A673 (cell line): ENCODE results near the gene HOXD8. TPM values are rescaled to one million over a fixed set of nuclear protein-coding genes. Genes with fewer than 3 reads are reported as not detected.

Source experiments
- BruUV-seq: library from RNA; stranded (reverse); fragments of 400-500 nt; replicated peaks from 2 replicates; lab custom pipeline; 2021; lab: Mats Ljungman, UMichigan
- CTCF ChIA-PET: fragments of 300-600 bp; sonication (Branson Sonifier 250); formaldehyde crosslinking; loops from one replicate; lab custom pipeline; 2022; ENCODE audit warnings: antibody characterized with exemption; lab: Charles Lee
- POLR2A ChIA-PET: fragments of 300-600 bp; sonication (Branson Sonifier 250); formaldehyde crosslinking; loops from one replicate; lab custom pipeline; 2022; ENCODE audit warnings: antibody characterized with exemption; ENCODE audit not compliant: low non-redundant PET; lab: Charles Lee
- DNase-seq: peaks from one replicate; pipeline ENCODE4 v3.0.0-alpha.2; 2015; ENCODE audit warnings: low spot score
- H3K27ac ChIP-seq: fragments of 200-600 bp; sonication (generic); 2 replicates; pipeline ENCODE4 v1.5.1; 2016; ENCODE audit warnings: mixed run types, low read depth, mild to moderate bottlenecking, mixed read lengths, antibody characterized with exemption, low read length; ENCODE audit not compliant: poor library complexity, severe bottlenecking
- H3K27me3 ChIP-seq: fragments of 200-600 bp; sonication (generic); replicated peaks from 2 replicates; pipeline ENCODE4 v1.6.1; 2017; ENCODE audit warnings: mixed run types, low read depth, mild to moderate bottlenecking, mixed read lengths, antibody characterized with exemption, low read length; ENCODE audit not compliant: insufficient read depth, poor library complexity
- H3K36me3 ChIP-seq: fragments of 200-600 bp; sonication (generic); 2 replicates; pipeline ENCODE4 v1.6.1; 2016; ENCODE audit warnings: mixed run types, mild to moderate bottlenecking, mixed read lengths, antibody characterized with exemption, low read length; ENCODE audit not compliant: insufficient read depth, poor library complexity, severe bottlenecking
- H3K4me1 ChIP-seq: fragments of 200-600 bp; sonication (generic); 2 replicates; pipeline ENCODE4 v1.6.1; 2017; ENCODE audit warnings: mixed run types, mild to moderate bottlenecking, mixed read lengths, antibody characterized with exemption, low read length; ENCODE audit not compliant: insufficient read depth, poor library complexity, severe bottlenecking
- H3K4me3 ChIP-seq: fragments of 200-600 bp; sonication (generic); 2 replicates; pipeline ENCODE4 v1.5.1; 2016; ENCODE audit warnings: low read depth, mixed run types, mild to moderate bottlenecking, mixed read lengths, low read length; ENCODE audit not compliant: poor library complexity, severe bottlenecking
- H3K9me3 ChIP-seq: fragments of 200-600 bp; sonication (generic); 2 replicates; pipeline ENCODE4 v1.6.1; 2016; ENCODE audit warnings: mixed run types, low read depth, mild to moderate bottlenecking, mixed read lengths, antibody characterized with exemption, low read length; ENCODE audit not compliant: poor library complexity, severe bottlenecking
- EZH2 ChIP-seq: fragments of 200-600 bp; sonication (generic); IDR thresholded peaks from 2 replicates; pipeline ENCODE4 v1.6.1; 2017; ENCODE audit warnings: borderline replicate concordance, low read depth, mild to moderate bottlenecking, mixed read lengths, antibody characterized with exemption, low read length; ENCODE audit not compliant: poor library complexity, severe bottlenecking
- intact Hi-C: fragments of 100-400 bp; cut with micrococcal nuclease; formaldehyde crosslinking; loops from one replicate; pipeline ENCODE4 v1.10.0; 2022; ENCODE audit not compliant: unreplicated experiment
- total RNA-seq: library from RNA; stranded (reverse); gene quantifications from 2 replicates; pipeline ENCODE4 v1.2.3, GENCODE V29; 2021
- TF ChIP-seq, protein P1 (sequence below): fragments of 300-800, 200-600 bp; sonication (generic); conservative IDR thresholded peaks from 2 replicates; pipeline ENCODE4 v1.5.1; 2017; ENCODE audit warnings: low read depth, mild to moderate bottlenecking, antibody characterized with exemption, low read length, moderate library complexity, mixed read lengths

HOXD8 gene
- total RNA-seq, 1 experiment from 2014 or later: 56.8 TPM

DNA sequence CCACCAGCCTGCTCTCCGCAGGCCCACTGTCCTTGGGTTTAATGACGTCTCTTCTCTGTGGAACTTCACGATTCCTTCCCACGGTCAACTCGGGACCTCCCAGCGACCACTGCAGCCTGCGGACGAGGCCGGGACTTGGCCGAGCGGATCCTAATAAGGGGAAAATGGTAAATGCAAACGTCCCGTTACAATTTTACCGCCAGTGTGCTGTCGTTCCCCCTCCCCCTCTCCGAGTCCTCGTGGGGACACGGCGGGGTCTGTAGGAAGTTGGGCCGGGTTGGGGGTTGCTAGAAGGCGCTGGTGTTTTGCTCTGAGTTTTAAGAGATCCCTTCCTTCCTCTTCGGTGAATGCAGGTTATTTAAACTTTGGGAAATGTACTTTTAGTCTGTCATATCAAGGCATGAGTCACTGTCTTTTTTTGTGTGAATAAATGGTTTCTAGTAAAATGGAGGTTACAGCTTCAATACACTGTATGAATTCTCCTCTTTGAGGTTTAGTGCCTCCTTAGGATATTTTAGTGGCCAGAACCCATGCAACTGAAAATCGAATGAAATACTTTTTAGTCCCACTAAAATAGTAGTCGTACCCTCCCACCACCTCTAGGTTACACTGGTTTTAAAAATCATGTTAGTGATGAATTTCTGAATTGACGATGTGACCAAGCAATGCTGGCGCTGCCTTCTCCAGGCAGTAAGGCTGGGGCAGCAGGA, 20.2 kb upstream of the HOXD8 start:
- no peaks in the 10 kb centered on the region for H3K27me3 ChIP-seq
- intact Hi-C loops: no loop called here

DNA sequence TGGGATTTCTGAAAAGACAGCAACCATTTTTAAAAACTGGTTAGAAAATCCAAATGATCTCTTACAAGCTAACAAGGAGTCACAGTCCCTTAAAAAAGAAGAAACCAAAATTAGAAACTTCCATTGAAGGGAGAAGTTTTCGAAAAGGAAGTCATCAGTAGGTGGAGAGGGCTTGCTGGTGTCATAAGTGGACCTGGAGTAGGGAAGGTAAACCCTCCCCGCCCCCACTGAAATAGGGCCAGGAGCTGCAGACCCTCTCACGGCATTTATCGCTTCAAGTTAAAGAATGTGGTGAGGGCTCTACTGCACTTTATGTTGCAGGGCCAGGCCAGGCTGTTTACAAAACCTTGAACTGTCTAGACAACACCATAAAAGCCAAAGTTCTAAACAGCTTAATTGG, 19.6 kb upstream of the HOXD8 start:
- ChIA-PET POLR2A (interaction anchor here (0.6 to 1.1 kb wide), 2 partner anchors 17 to 562 kb away, joined by 3 to 4 read pairs; no protein-coding TSS in a partner anchor), CTCF (interaction anchor here (0.7 to 2.4 kb wide), 5 partner anchors 12 to 1039 kb away, joined by 3 to 7 read pairs (median 4); partner anchors contain the start of gene HOXD9)
- no peak for DNase-seq
- TF ChIP-seq, protein P1, sequence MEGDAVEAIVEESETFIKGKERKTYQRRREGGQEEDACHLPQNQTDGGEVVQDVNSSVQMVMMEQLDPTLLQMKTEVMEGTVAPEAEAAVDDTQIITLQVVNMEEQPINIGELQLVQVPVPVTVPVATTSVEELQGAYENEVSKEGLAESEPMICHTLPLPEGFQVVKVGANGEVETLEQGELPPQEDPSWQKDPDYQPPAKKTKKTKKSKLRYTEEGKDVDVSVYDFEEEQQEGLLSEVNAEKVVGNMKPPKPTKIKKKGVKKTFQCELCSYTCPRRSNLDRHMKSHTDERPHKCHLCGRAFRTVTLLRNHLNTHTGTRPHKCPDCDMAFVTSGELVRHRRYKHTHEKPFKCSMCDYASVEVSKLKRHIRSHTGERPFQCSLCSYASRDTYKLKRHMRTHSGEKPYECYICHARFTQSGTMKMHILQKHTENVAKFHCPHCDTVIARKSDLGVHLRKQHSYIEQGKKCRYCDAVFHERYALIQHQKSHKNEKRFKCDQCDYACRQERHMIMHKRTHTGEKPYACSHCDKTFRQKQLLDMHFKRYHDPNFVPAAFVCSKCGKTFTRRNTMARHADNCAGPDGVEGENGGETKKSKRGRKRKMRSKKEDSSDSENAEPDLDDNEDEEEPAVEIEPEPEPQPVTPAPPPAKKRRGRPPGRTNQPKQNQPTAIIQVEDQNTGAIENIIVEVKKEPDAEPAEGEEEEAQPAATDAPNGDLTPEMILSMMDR: no peak
- TF ChIP-seq EZH2: no peak
- no TSS peak for BruUV-seq
- H3K4me3 ChIP-seq: peak overlapping the region; percentile 73
- H3K9me3 ChIP-seq: no peaks in the 10 kb centered on the region
- H3K4me1 ChIP-seq: peaks cover 3% of the 10 kb centered on the region
- intact Hi-C loops: no loop called here
- H3K27ac ChIP-seq: peak overlapping the region; percentile 86
- no peaks in the 10 kb centered on the region for H3K27me3 ChIP-seq
- peaks cover 60% of the 10 kb centered on the region for H3K36me3 ChIP-seq

More for the DNA sequence above, 20.2 kb upstream of the HOXD8 start:
- peaks cover 3% of the 10 kb centered on the region for H3K4me1 ChIP-seq
- TF ChIP-seq, protein P1: no peak
- no peak for TF ChIP-seq EZH2
- CTCF ChIA-PET: interaction anchor here (0.7 kb wide), 1 partner anchor 669 kb away, joined by 4 read pairs; no protein-coding TSS in a partner anchor
- H3K9me3 ChIP-seq: no peaks in the 10 kb centered on the region
- DNase-seq: peak; percentile 56
- H3K36me3 ChIP-seq: peaks cover 54% of the 10 kb centered on the region
- H3K27ac ChIP-seq: peak overlapping the region; percentile 86
- TSS peak; percentile 29 for BruUV-seq
- peak overlapping the region; percentile 73 for H3K4me3 ChIP-seq
- POLR2A ChIA-PET: interaction anchor here (0.6 kb wide), 1 partner anchor 562 kb away, joined by 3 read pairs; no protein-coding TSS in a partner anchor

DNA sequence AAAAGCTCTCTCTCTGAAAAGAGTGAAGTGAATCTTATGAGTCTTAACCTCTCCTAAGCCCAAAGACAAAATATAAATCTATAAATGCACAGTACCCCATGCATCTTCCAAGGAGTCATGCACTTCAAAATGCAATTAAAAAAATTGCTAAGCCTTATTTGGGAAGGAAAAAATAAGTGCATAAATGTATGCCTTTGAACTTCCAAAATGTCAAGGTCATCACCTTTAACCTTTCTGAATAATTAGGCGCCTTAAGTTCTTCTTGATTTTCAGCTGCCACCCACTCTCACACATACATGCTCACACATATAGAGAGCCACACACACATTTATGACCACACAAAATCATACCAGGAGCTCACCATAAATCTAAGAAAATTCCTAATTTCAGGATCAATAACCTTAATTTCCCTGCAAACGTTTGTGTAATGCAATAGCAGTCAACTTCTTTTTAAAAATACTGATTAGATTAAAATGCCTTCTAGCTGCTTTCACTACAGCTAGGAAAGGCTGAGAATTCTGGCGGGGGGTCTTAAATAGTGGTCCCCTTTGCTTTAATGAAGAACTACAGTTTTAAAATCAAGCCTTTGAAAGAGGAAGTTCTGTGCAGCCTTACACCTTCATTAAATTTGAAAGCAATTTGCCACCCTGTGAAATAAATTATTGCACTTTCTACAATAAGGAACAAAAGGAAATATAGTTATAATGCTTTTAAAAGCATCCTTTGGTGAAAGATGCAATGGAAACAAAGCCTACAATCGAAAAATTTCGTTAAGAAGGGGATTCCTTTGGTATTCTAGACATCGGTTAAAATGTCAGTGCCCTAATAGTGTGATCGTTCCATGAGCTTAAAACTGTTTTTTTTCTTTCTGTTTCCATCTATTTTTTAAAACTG, 18.8 kb upstream of the HOXD8 start:
- DNase-seq: no peak
- no TSS peak for BruUV-seq
- ChIA-PET CTCF (interaction anchor here (0.7 to 2.4 kb wide), 7 partner anchors 11 to 1038 kb away, joined by 3 to 7 read pairs (median 4); partner anchors contain the start of gene HOXD9), POLR2A (interaction anchor here (0.6 to 1.1 kb wide), 3 partner anchors 16 to 1250 kb away, joined by 3 to 4 read pairs (median 3); no protein-coding TSS in a partner anchor)
- H3K9me3 ChIP-seq: no peaks in the 10 kb centered on the region
- TF ChIP-seq, protein P1: no peak
- no peak for TF ChIP-seq EZH2
- H3K36me3 ChIP-seq: peaks cover 60% of the 10 kb centered on the region
- intact Hi-C loops: no loop called here
- H3K27ac ChIP-seq: peak overlapping the region; percentile 88
- H3K4me1 ChIP-seq: peaks cover 3% of the 10 kb centered on the region
- peak overlapping the region; percentile 73 for H3K4me3 ChIP-seq
- no peaks in the 10 kb centered on the region for H3K27me3 ChIP-seq
